GM23338 (cell line): ENCODE measurements around the gene ADAP1. TPM values are rescaled to one million over a fixed set of nuclear protein-coding genes. Genes with fewer than 3 reads are reported as not detected.

ENCODE experiments used
- ATAC-seq: fragments of 200-7000 bp; cut with Tn5 transposase; 3 replicates; pipeline ENCODE4 v1.9.1; 2020
- DNase-seq: peaks from one replicate; pipeline ENCODE4 v3.0.0-alpha.2; 2015; ENCODE audit warnings: low spot score
- H2AFZ ChIP-seq: fragments of 200-600 bp; sonication (generic); 2 replicates; pipeline ENCODE4 v1.8.0; 2016; ENCODE audit warnings: antibody characterized with exemption, mild to moderate bottlenecking, moderate library complexity
- H3F3A ChIP-seq: fragments of 200-600 bp; sonication (generic); replicated peaks from 2 replicates; pipeline ENCODE4 v1.8.0; 2017; ENCODE audit warnings: antibody characterized with exemption, mixed run types, low read depth
- H3K27ac ChIP-seq: fragments of 200-600 bp; sonication (generic); 2 replicates; pipeline ENCODE4 v1.6.1; 2016; ENCODE audit warnings: low read depth
- H3K27me3 ChIP-seq: fragments of 200-600 bp; sonication (generic); 2 replicates; pipeline ENCODE4 v1.8.0; 2016; ENCODE audit warnings: mild to moderate bottlenecking, mixed run types, moderate library complexity; ENCODE audit not compliant: insufficient read depth
- H3K36me3 ChIP-seq: fragments of 200-600 bp; sonication (generic); 2 replicates; pipeline ENCODE4 v1.8.0; 2016; ENCODE audit warnings: mild to moderate bottlenecking; ENCODE audit not compliant: insufficient read depth
- H3K4me1 ChIP-seq: fragments of 200-600 bp; sonication (generic); 2 replicates; pipeline ENCODE4 v1.8.0; 2016; ENCODE audit warnings: mild to moderate bottlenecking, moderate library complexity; ENCODE audit not compliant: insufficient read depth
- H3K4me2 ChIP-seq: fragments of 200-600 bp; sonication (generic); 2 replicates; pipeline ENCODE4 v1.7.1; 2017; ENCODE audit warnings: mixed run types
- H3K4me3 ChIP-seq: fragments of 200-600 bp; sonication (generic); 2 replicates; pipeline ENCODE4 v1.6.1; 2016; ENCODE audit warnings: mixed run types
- H3K79me2 ChIP-seq: fragments of 200-600 bp; sonication (generic); replicated peaks from 2 replicates; pipeline ENCODE4 v1.8.0; 2017; ENCODE audit warnings: mild to moderate bottlenecking; ENCODE audit not compliant: insufficient read depth
- H3K9me2 ChIP-seq: fragments of 200-600 bp; sonication (generic); 2 replicates; pipeline ENCODE4 v1.8.0; 2017; ENCODE audit not compliant: insufficient read depth
- H4K20me1 ChIP-seq: fragments of 200-600 bp; sonication (generic); replicated peaks from 2 replicates; pipeline ENCODE4 v1.8.0; 2017; ENCODE audit warnings: mild to moderate bottlenecking; ENCODE audit not compliant: insufficient read depth
- H3K27ac Mint-ChIP-seq: 2 replicates; pipeline ENCODE4 v1.8.0; 2020; ENCODE audit warnings: inconsistent platforms, mild to moderate bottlenecking, moderate library complexity, mixed read lengths
- H3K27me3 Mint-ChIP-seq: 3 replicates; pipeline ENCODE4 v1.8.0; 2022; ENCODE audit warnings: low read depth, mild to moderate bottlenecking, moderate library complexity, mixed read lengths, inconsistent platforms; ENCODE audit not compliant: insufficient read depth, poor library complexity
- H3K36me3 Mint-ChIP-seq: 3 replicates; pipeline ENCODE4 v1.8.0; 2021; ENCODE audit warnings: low read depth, mild to moderate bottlenecking, inconsistent platforms, moderate library complexity, mixed read lengths
- H3K4me1 Mint-ChIP-seq: 3 replicates; pipeline ENCODE4 v1.8.0; 2020; ENCODE audit warnings: mild to moderate bottlenecking, inconsistent platforms, mixed read lengths
- H3K4me3 Mint-ChIP-seq: 3 replicates; pipeline ENCODE4 v1.8.0; 2021; ENCODE audit warnings: moderate library complexity, mild to moderate bottlenecking, inconsistent platforms, mixed read lengths
- H3K9me3 Mint-ChIP-seq: 3 replicates; pipeline ENCODE4 v1.8.0; 2020; ENCODE audit warnings: moderate library complexity, mild to moderate bottlenecking, inconsistent platforms, mixed read lengths
- JUNB ChIP-seq: IDR thresholded peaks from one replicate; pipeline ENCODE4 v1.6.1; 2016; ENCODE audit warnings: antibody characterized with exemption; ENCODE audit not compliant: unreplicated experiment
- POLR2AphosphoS5 ChIP-seq: IDR thresholded peaks from 2 replicates; pipeline ENCODE4 v1.6.1; 2016; ENCODE audit warnings: antibody characterized with exemption, low read depth
- STAT1 ChIP-seq: IDR thresholded peaks from one replicate; pipeline ENCODE4 v1.6.1; 2016; ENCODE audit warnings: antibody characterized with exemption; ENCODE audit not compliant: unreplicated experiment
- ZNF114 ChIP-seq: fragments of 250-450 bp; sonication (Bioruptor Pico); IDR thresholded peaks from 2 replicates; pipeline ENCODE4 v1.5.0; 2020; ENCODE audit warnings: mild to moderate bottlenecking, moderate library complexity
- ZNF331 ChIP-seq: fragments of 250-450 bp; sonication (Bioruptor Pico); IDR thresholded peaks from 2 replicates; pipeline ENCODE4 v1.5.0; 2020; ENCODE audit warnings: low read depth, mild to moderate bottlenecking, moderate library complexity
- polyA plus RNA-seq: library from polyadenylated mRNA; unstranded; fragments of >200 nt; fragmentation: Nextera tagmentation; extraction: Ambion mirVana; gene quantifications from 2 replicates; pipeline ENCODE4 v1.2.1, GENCODE V29; 2016
- total RNA-seq: library from RNA; depleted of rRNA; stranded (reverse); fragments of >200 nt; shearing (Covaris generic); gene quantifications from 2 replicates; pipeline ENCODE4 v1.2.3, GENCODE V29; 2014
- TF ChIP-seq, protein P1 (sequence below), 2 experiments: fragments of 200-600 bp in 1 of 2; sonication (generic) in 1 of 2; conservative IDR thresholded peaks; 2 replicates each; pipeline versions ENCODE4 v1.5.1 to v1.6.1; 2016 to 2017; ENCODE audit warnings: antibody characterized with exemption in 2 of 2, low read depth in 2 of 2, mild to moderate bottlenecking in 2 of 2, moderate library complexity in 1 of 2
- TF ChIP-seq, protein P2 (sequence below): fragments of 250-450 bp; sonication (Bioruptor Pico); IDR thresholded peaks from 2 replicates; pipeline ENCODE4 v1.5.0; 2020; ENCODE audit warnings: mild to moderate bottlenecking, moderate library complexity
- TF ChIP-seq, protein P3 (sequence below): IDR thresholded peaks from one replicate; pipeline ENCODE4 v1.6.1; 2018; ENCODE audit warnings: antibody characterized with exemption; ENCODE audit not compliant: unreplicated experiment

ADAP1 gene
- total and polyA plus RNA-seq, 2 experiments from 2014 or later, result 2.2 to 9.6 TPM

DNA sequence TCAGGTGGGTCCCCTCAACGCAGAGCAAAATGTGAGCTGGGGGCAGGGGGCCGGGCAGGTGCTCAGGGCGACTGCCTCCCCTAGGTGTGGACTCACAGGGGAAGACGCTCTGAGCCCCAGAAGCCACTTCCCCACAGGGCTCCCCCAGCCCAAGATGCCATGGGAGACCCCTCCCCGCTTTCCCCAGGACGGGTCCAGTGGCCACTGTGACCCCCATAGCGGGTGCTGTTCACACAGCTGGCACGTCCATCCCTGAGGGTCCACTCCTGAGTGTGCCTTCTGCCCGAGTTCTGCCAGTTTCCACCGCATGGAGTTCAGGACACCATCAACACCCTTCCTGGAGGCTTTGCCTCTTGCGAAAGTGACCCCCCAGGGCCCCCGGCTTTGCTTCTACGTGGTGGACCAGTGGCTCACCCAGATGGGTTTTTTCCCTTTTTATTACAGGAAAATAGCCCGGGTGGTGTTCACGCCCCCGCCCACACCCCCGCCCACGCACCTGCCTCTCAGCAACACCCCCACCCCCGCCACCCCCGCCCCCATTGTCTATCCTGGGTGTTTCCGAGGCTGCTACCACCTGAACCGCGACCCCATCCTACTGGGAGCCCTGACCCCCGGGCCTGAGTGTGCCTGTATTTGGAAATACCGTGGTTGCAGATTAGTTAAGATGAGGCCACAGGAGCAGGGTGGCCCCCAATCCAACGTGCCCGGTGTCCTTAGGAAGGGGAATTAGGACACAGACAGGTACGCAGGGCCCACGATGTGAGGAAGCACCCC, 32.0 kb downstream of the ADAP1 start (continued):
- TF ChIP-seq, protein P1, sequence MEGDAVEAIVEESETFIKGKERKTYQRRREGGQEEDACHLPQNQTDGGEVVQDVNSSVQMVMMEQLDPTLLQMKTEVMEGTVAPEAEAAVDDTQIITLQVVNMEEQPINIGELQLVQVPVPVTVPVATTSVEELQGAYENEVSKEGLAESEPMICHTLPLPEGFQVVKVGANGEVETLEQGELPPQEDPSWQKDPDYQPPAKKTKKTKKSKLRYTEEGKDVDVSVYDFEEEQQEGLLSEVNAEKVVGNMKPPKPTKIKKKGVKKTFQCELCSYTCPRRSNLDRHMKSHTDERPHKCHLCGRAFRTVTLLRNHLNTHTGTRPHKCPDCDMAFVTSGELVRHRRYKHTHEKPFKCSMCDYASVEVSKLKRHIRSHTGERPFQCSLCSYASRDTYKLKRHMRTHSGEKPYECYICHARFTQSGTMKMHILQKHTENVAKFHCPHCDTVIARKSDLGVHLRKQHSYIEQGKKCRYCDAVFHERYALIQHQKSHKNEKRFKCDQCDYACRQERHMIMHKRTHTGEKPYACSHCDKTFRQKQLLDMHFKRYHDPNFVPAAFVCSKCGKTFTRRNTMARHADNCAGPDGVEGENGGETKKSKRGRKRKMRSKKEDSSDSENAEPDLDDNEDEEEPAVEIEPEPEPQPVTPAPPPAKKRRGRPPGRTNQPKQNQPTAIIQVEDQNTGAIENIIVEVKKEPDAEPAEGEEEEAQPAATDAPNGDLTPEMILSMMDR (conservative IDR thresholded peaks at IDR 0.05; ENCODE audit: low read depth in 2 of 2), result no peak
- no peak for TF ChIP-seq JUNB
- TF ChIP-seq ZNF114 (CRISPR knock-in tag), result no peak
- TF ChIP-seq, protein P2, sequence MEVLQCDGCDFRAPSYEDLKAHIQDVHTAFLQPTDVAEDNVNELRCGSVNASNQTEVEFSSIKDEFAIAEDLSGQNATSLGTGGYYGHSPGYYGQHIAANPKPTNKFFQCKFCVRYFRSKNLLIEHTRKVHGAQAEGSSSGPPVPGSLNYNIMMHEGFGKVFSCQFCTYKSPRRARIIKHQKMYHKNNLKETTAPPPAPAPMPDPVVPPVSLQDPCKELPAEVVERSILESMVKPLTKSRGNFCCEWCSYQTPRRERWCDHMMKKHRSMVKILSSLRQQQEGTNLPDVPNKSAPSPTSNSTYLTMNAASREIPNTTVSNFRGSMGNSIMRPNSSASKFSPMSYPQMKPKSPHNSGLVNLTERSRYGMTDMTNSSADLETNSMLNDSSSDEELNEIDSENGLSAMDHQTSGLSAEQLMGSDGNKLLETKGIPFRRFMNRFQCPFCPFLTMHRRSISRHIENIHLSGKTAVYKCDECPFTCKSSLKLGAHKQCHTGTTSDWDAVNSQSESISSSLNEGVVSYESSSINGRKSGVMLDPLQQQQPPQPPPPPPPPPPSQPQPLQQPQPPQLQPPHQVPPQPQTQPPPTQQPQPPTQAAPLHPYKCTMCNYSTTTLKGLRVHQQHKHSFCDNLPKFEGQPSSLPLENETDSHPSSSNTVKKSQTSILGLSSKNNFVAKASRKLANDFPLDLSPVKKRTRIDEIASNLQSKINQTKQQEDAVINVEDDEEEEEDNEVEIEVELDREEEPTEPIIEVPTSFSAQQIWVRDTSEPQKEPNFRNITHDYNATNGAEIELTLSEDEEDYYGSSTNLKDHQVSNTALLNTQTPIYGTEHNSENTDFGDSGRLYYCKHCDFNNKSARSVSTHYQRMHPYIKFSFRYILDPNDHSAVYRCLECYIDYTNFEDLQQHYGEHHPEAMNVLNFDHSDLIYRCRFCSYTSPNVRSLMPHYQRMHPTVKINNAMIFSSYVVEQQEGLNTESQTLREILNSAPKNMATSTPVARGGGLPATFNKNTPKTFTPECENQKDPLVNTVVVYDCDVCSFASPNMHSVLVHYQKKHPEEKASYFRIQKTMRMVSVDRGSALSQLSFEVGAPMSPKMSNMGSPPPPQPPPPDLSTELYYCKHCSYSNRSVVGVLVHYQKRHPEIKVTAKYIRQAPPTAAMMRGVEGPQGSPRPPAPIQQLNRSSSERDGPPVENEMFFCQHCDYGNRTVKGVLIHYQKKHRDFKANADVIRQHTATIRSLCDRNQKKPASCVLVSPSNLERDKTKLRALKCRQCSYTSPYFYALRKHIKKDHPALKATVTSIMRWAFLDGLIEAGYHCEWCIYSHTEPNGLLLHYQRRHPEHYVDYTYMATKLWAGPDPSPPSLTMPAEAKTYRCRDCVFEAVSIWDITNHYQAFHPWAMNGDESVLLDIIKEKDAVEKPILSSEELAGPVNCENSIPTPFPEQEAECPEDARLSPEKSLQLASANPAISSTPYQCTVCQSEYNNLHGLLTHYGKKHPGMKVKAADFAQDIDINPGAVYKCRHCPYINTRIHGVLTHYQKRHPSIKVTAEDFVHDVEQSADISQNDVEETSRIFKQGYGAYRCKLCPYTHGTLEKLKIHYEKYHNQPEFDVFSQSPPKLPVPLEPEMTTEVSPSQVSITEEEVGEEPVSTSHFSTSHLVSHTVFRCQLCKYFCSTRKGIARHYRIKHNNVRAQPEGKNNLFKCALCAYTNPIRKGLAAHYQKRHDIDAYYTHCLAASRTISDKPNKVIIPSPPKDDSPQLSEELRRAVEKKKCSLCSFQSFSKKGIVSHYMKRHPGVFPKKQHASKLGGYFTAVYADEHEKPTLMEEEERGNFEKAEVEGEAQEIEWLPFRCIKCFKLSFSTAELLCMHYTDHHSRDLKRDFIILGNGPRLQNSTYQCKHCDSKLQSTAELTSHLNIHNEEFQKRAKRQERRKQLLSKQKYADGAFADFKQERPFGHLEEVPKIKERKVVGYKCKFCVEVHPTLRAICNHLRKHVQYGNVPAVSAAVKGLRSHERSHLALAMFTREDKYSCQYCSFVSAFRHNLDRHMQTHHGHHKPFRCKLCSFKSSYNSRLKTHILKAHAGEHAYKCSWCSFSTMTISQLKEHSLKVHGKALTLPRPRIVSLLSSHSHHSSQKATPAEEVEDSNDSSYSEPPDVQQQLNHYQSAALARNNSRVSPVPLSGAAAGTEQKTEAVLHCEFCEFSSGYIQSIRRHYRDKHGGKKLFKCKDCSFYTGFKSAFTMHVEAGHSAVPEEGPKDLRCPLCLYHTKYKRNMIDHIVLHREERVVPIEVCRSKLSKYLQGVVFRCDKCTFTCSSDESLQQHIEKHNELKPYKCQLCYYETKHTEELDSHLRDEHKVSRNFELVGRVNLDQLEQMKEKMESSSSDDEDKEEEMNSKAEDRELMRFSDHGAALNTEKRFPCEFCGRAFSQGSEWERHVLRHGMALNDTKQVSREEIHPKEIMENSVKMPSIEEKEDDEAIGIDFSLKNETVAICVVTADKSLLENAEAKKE, result no peak
- TF ChIP-seq POLR2AphosphoS5, result no peak

DNA sequence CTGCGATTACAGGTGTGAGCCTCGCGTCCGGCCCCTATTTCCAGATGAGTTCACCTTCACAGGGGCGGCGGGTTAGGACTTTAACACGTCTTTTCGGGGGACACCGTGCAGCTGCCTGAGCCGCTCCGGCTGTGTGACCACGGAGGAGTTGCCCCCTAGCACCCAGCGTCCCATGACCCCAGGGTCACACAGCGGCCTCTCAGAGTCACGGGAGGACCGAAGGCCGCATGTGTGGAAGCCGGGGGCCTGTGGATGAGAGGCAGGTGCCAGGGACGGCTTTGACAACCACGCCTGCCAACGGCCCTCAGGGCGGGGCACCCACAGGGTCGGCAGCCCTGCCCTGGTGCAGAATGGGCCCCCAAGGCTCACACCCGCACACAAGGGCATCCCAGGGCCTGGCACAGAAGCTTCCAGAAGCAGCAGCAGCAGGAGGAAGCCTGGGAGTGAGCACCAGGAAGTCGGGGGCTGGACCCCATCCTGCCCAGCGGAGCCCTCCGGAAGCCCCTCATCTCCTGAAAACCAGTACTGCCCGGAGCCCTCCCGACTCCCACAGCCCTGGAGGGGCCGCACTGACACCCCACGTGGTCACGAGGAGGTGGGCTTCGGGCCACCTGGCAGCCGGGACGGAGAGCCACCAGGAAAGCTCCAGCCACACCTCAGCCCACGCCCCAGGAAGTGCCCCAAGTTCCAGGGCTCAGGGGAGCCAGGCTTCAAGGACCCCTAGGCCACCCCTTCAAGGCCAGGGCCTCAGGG, 32.7 kb downstream of the ADAP1 start:
- ATAC-seq, result no peak
- H3K79me2 ChIP-seq, result no peaks in the 10 kb centered on the region
- no peaks in the 10 kb centered on the region for H3K36me3 ChIP-seq
- H3K27ac Mint-ChIP-seq, result no peak overlapping the region
- H3K27me3 Mint-ChIP-seq, result peaks cover 3% of the 10 kb centered on the region
- H3K36me3 Mint-ChIP-seq, result no peaks in the 10 kb centered on the region
- no peak overlapping the region for H2AFZ ChIP-seq
- no peak for DNase-seq
- no peak overlapping the region for H3K4me2 ChIP-seq
- H3F3A ChIP-seq, result no peaks in the 10 kb centered on the region
- H3K4me3 ChIP-seq, result no peak overlapping the region
- no peaks in the 10 kb centered on the region for H3K27me3 ChIP-seq
- no peak overlapping the region for H3K4me3 Mint-ChIP-seq
- no peaks in the 10 kb centered on the region; the same call in 1 of the 3 replicates for H3K4me1 Mint-ChIP-seq
- no peaks in the 10 kb centered on the region for H3K4me1 ChIP-seq
- H3K27ac ChIP-seq, result no peak overlapping the region
- no peaks in the 10 kb centered on the region for H3K9me2 ChIP-seq
- H3K9me3 Mint-ChIP-seq, result no peaks in the 10 kb centered on the region
- H4K20me1 ChIP-seq, result no peaks in the 10 kb centered on the region
- no peak for TF ChIP-seq ZNF331 (CRISPR knock-in tag)
- no peak for TF ChIP-seq ZNF114 (CRISPR knock-in tag)
- TF ChIP-seq JUNB, result no peak
- TF ChIP-seq, protein P3, sequence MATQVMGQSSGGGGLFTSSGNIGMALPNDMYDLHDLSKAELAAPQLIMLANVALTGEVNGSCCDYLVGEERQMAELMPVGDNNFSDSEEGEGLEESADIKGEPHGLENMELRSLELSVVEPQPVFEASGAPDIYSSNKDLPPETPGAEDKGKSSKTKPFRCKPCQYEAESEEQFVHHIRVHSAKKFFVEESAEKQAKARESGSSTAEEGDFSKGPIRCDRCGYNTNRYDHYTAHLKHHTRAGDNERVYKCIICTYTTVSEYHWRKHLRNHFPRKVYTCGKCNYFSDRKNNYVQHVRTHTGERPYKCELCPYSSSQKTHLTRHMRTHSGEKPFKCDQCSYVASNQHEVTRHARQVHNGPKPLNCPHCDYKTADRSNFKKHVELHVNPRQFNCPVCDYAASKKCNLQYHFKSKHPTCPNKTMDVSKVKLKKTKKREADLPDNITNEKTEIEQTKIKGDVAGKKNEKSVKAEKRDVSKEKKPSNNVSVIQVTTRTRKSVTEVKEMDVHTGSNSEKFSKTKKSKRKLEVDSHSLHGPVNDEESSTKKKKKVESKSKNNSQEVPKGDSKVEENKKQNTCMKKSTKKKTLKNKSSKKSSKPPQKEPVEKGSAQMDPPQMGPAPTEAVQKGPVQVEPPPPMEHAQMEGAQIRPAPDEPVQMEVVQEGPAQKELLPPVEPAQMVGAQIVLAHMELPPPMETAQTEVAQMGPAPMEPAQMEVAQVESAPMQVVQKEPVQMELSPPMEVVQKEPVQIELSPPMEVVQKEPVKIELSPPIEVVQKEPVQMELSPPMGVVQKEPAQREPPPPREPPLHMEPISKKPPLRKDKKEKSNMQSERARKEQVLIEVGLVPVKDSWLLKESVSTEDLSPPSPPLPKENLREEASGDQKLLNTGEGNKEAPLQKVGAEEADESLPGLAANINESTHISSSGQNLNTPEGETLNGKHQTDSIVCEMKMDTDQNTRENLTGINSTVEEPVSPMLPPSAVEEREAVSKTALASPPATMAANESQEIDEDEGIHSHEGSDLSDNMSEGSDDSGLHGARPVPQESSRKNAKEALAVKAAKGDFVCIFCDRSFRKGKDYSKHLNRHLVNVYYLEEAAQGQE, result no peak
- no peak for TF ChIP-seq STAT1
